B cell (primary cell): ENCODE data around the gene SLX1B. TPM values are rescaled to one million over a fixed set of nuclear protein-coding genes. Genes with fewer than 3 reads are reported as not detected.
"Not testable (repeated sequence)": the region's sequence is repeated elsewhere in the genome, so short reads cannot be mapped to it uniquely, and the experiment has no call there.

ENCODE experiments used
- ATAC-seq: fragments of 200-7000 bp; cut with Tn5 transposase; one replicate; pipeline ENCODE4 v1.10.0; 2021; ENCODE audit warnings: low read depth, mild to moderate bottlenecking, moderate number of reproducible peaks, moderate library complexity
- CTCF ChIA-PET: fragments of 350-600 bp; sonication (Branson Sonifier 250); formaldehyde crosslinking; loops from one replicate; lab custom pipeline; 2021; ENCODE audit warnings: antibody characterized with exemption, inconsistent platforms; lab: Charles Lee
- POLR2A ChIA-PET: fragments of 350-600 bp; sonication (Branson Sonifier 250); formaldehyde crosslinking; loops from one replicate; lab custom pipeline; 2021; ENCODE audit warnings: antibody characterized with exemption; lab: Charles Lee
- DNase-seq: peaks from one replicate; pipeline ENCODE4 v3.0.0; 2013
- H2AFZ ChIP-seq: 2 replicates; pipeline ENCODE4 v1.6.1; 2012; ENCODE audit warnings: mild to moderate bottlenecking, low read depth, low read length; ENCODE audit not compliant: insufficient read depth, poor library complexity, severe bottlenecking
- H3K27ac ChIP-seq, 2 donors: 1 replicate in 1 of 2; 2 replicates in 1 of 2; pipeline ENCODE4 v1.5.1; 2012 to 2013; ENCODE audit warnings: low read length in 2 of 2, mild to moderate bottlenecking in 2 of 2, moderate library complexity in 1 of 2
- H3K27me3 ChIP-seq, 4 experiments: fragments of 200-600 bp in 1 of 4; sonication (generic) in 1 of 4; replicated peaks in 1 of 4; 1 replicate in 2 of 4; 2 replicates in 2 of 4; pipeline versions ENCODE4 v1.6.1 to v1.7.0; 2013 to 2016; ENCODE audit warnings: low read length in 3 of 4, mild to moderate bottlenecking in 2 of 4, mixed read lengths in 1 of 4, moderate library complexity in 1 of 4; ENCODE audit not compliant: insufficient read depth in 4 of 4, control insufficient read depth in 3 of 4; ENCODE audit errors: control extremely low read depth in 1 of 4
- H3K36me3 ChIP-seq, 2 experiments: replicated peaks in 1 of 2; 1 replicate in 1 of 2; 2 replicates in 1 of 2; pipeline versions ENCODE4 v1.6.1 to v1.7.1; 2013; ENCODE audit warnings: low read length in 1 of 2; ENCODE audit not compliant: insufficient read depth in 2 of 2, control insufficient read depth in 1 of 2; ENCODE audit errors: control extremely low read depth in 1 of 2, extremely low read depth in 1 of 2
- H3K4me1 ChIP-seq, 2 donors: fragments of 200-600 bp in 1 of 2; sonication (generic) in 1 of 2; 1 replicate in 1 of 2; 2 replicates in 1 of 2; pipeline versions ENCODE4 v1.5.1 to v1.6.1; 2013 to 2017; ENCODE audit warnings: low read length in 2 of 2; ENCODE audit not compliant: control insufficient read depth in 2 of 2, insufficient read depth in 2 of 2
- H3K4me2 ChIP-seq: replicated peaks from 2 replicates; pipeline ENCODE3; 2012; ENCODE audit warnings: mild to moderate bottlenecking, low read depth, low read length; ENCODE audit not compliant: poor library complexity, severe bottlenecking
- H3K4me3 ChIP-seq, 5 experiments: fragments of 200-600 bp in 1 of 5; sonication (generic) in 1 of 5; 1 replicate in 3 of 5; 2 replicates in 2 of 5; pipeline versions ENCODE4 v1.5.1 to v1.7.0; 2011 to 2016; ENCODE audit warnings: low read length in 4 of 5, mild to moderate bottlenecking in 4 of 5, low read depth in 2 of 5, control low read depth in 1 of 5, moderate library complexity in 1 of 5; ENCODE audit not compliant: insufficient read depth in 1 of 5; ENCODE audit errors: control extremely low read depth in 1 of 5, extremely low read depth in 1 of 5
- H3K79me2 ChIP-seq: fragments of 200-600 bp; sonication (generic); one replicate; pipeline ENCODE4 v1.6.0; 2016; ENCODE audit warnings: low read length; ENCODE audit not compliant: control insufficient read depth, insufficient read depth
- H3K9ac ChIP-seq: fragments of 200-600 bp; sonication (generic); 2 replicates; pipeline ENCODE4 v1.6.1; 2017; ENCODE audit warnings: mild to moderate bottlenecking, low read length, moderate library complexity
- H3K9me3 ChIP-seq, 3 donors: one replicate each; pipeline versions ENCODE4 v1.6.1 to v1.7.1; 2013; ENCODE audit warnings: low read length in 2 of 3; ENCODE audit not compliant: control insufficient read depth in 2 of 3, insufficient read depth in 1 of 3; ENCODE audit errors: control extremely low read depth in 1 of 3
- H4K20me1 ChIP-seq: 2 replicates; pipeline ENCODE4 v1.6.0; 2012; ENCODE audit warnings: mild to moderate bottlenecking, low read length; ENCODE audit not compliant: insufficient read depth, control insufficient read depth, poor library complexity, severe bottlenecking
- H3K27ac Mint-ChIP-seq: one replicate; pipeline ENCODE4 v1.8.0; 2021; ENCODE audit warnings: mixed read lengths
- H3K27me3 Mint-ChIP-seq: one replicate; pipeline ENCODE4 v1.8.0; 2021; ENCODE audit warnings: mixed read lengths
- H3K4me1 Mint-ChIP-seq: one replicate; pipeline ENCODE4 v1.8.0; 2021; ENCODE audit warnings: mixed read lengths
- H3K4me3 Mint-ChIP-seq: one replicate; pipeline ENCODE4 v1.8.0; 2021; ENCODE audit warnings: mixed read lengths
- H3K9me3 Mint-ChIP-seq: one replicate; pipeline ENCODE4 v1.8.0; 2022; ENCODE audit warnings: mixed read lengths; ENCODE audit not compliant: insufficient read depth
- WGBS: methylation state at CpG from one replicate; pipeline ENCODE4 v1.1.5; 2013; ENCODE audit warnings: missing lambda C conversion rate; ENCODE audit not compliant: insufficient coverage; 5-methylcytosine and 5-hydroxymethylcytosine counted together
- intact Hi-C: fragments of 100-400 bp; cut with micrococcal nuclease; formaldehyde crosslinking; loops from one replicate; pipeline ENCODE4 v1.10.0; 2022
- polyA minus RNA-seq: library from RNA; depleted of rRNA, polyadenylated mRNA; stranded (reverse); fragments of >200 nt; gene quantifications from 2 replicates; pipeline ENCODE4 v1.2.3, GENCODE V29; 2012
- polyA plus RNA-seq: library from polyadenylated mRNA; depleted of rRNA; stranded (reverse); fragments of >200 nt; gene quantifications from 2 replicates; pipeline ENCODE4 v1.2.3, GENCODE V29; 2012
- total RNA-seq, 2 donors: library from RNA; stranded (reverse); fragments of 120-200 nt in 1 of 2; gene quantifications; 1 replicate in 1 of 2; 2 replicates in 1 of 2; pipeline versions ENCODE4 v1.2.3 to v1.2.4, GENCODE V29; 2013 to 2022

The SLX1B gene
- 29.3 and 70.7 TPM in 2 replicates for total RNA-seq
- total RNA-seq (2013): 23.8 TPM
- polyA plus RNA-seq: 55.9 and 91.0 TPM in 2 replicates
- 17.6 TPM in 1 of 2 replicates, not detected in the other for polyA minus RNA-seq

DNA sequence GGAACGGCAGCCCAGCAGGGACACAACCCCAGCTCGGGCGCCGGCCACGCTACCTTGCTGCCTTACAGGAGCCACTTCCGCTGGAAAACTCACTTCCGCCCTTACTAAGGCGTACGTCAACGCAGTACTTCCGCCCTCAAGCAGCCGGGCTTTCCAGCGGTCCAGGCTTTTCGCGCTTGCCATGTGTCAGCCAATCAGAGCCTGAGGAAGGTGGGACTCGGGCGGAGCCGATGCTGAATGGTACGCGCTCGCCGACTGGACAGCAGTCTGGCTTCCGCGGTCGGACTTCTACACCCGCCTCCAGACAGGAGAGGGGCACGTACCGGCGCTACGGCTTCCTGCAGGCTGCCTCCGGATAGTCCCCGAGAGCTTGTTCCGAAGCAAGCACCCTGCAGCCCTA lies at the start of gene SLX1B, which contains the start of gene BOLA2:
TSS of gene SLX1B (plus strand) at position 265 of the 400 bp plus-strand sequence.
TSS of gene BOLA2 (minus strand) at position 83 of the 400 bp plus-strand sequence. CDS start 98 bp downstream, outside the sequence.
- POLR2A ChIA-PET, H3K27ac Mint-ChIP-seq, H3K27ac ChIP-seq, H3K4me3 Mint-ChIP-seq, H3K9me3 Mint-ChIP-seq, H2AFZ ChIP-seq, H3K4me1 Mint-ChIP-seq, H4K20me1 ChIP-seq, H3K9ac ChIP-seq, H3K79me2 ChIP-seq, H3K27me3 Mint-ChIP-seq, H3K4me2 ChIP-seq, H3K27me3 ChIP-seq, DNase-seq, intact Hi-C loops, H3K9me3 ChIP-seq, H3K36me3 ChIP-seq, CTCF ChIA-PET, H3K4me1 ChIP-seq, H3K4me3 ChIP-seq: not testable (repeated sequence)
- peak; percentile 87 for ATAC-seq
- WGBS: no CpG with 5 or more reads among the region's 33 CpGs

GRCh38 chr16:29405249-29405648 lies 49.1 kb upstream of the SLX1B start:
- not testable (repeated sequence) for H2AFZ ChIP-seq, ATAC-seq, H3K9me3 ChIP-seq

GRCh38 chr16:29423587-29423986 lies 30.7 kb upstream of the SLX1B start:
- H3K4me2 ChIP-seq, H4K20me1 ChIP-seq, H3K79me2 ChIP-seq, H3K9ac ChIP-seq, DNase-seq, H3K4me3 Mint-ChIP-seq, H3K36me3 ChIP-seq, H3K4me1 ChIP-seq, ATAC-seq, CTCF ChIA-PET, POLR2A ChIA-PET, H3K4me1 Mint-ChIP-seq, H3K9me3 Mint-ChIP-seq, H3K9me3 ChIP-seq, H3K27ac Mint-ChIP-seq, intact Hi-C loops, H3K27me3 Mint-ChIP-seq, H3K4me3 ChIP-seq, H3K27ac ChIP-seq, H3K27me3 ChIP-seq, H2AFZ ChIP-seq: not testable (repeated sequence)
- WGBS: no CpG with 5 or more reads among the region's 2 CpGs

More at GRCh38 chr16:29405249-29405648, 49.1 kb upstream of the SLX1B start:
- intact Hi-C loops, H3K27me3 Mint-ChIP-seq, H3K4me2 ChIP-seq, H3K4me1 ChIP-seq, H3K4me3 Mint-ChIP-seq, H3K27me3 ChIP-seq, H3K79me2 ChIP-seq, H3K4me1 Mint-ChIP-seq, H3K27ac Mint-ChIP-seq, H3K36me3 ChIP-seq, POLR2A ChIA-PET, CTCF ChIA-PET, H3K27ac ChIP-seq, H4K20me1 ChIP-seq, DNase-seq, H3K9me3 Mint-ChIP-seq, H3K4me3 ChIP-seq, H3K9ac ChIP-seq: not testable (repeated sequence)
- 100% methylated on average over 1 of the region's 7 CpGs for WGBS

GRCh38 chr16:29425390-29425789 lies 28.9 kb upstream of the SLX1B start:
- H4K20me1 ChIP-seq, H3K27me3 Mint-ChIP-seq, H3K4me3 ChIP-seq, H3K4me2 ChIP-seq, H3K4me1 ChIP-seq, CTCF ChIA-PET, H2AFZ ChIP-seq, intact Hi-C loops, H3K79me2 ChIP-seq, H3K36me3 ChIP-seq, POLR2A ChIA-PET, H3K9ac ChIP-seq, H3K27ac Mint-ChIP-seq, DNase-seq, H3K4me1 Mint-ChIP-seq, ATAC-seq, H3K27me3 ChIP-seq, H3K9me3 Mint-ChIP-seq, H3K9me3 ChIP-seq, H3K4me3 Mint-ChIP-seq, H3K27ac ChIP-seq: not testable (repeated sequence)
- no CpG with 5 or more reads among the region's 3 CpGs for WGBS
